Prostate gland (tissue), 2 donors: ENCODE measurements around the gene MYBPC2. TPM values are rescaled to one million over a fixed set of nuclear protein-coding genes. Genes with fewer than 3 reads are reported as not detected.
"Not testable (repeated sequence)": the region's sequence is repeated elsewhere in the genome, so short reads cannot be mapped to it uniquely, and the experiment has no call there.

Experiments
- DNase-seq: peaks from one replicate; pipeline ENCODE4 v3.0.0-alpha.2; 2019; ENCODE audit warnings: low spot score
- H3K27ac ChIP-seq, 2 donors: fragments of 200-600 bp; sonication (generic); 2 replicates each; pipeline ENCODE4 v1.5.1; 2017 to 2019
- H3K27me3 ChIP-seq: fragments of 200-600 bp; sonication (generic); replicated peaks from 2 replicates; pipeline ENCODE4 v1.5.1; 2019; ENCODE audit not compliant: insufficient read depth
- H3K36me3 ChIP-seq, 2 donors: fragments of 200-600 bp; sonication (generic); 1 replicate in 1 of 2; 2 replicates in 1 of 2; pipeline versions ENCODE4 v1.5.1 to v1.8.1; 2017 to 2019
- H3K4me1 ChIP-seq: fragments of 200-600 bp; sonication (generic); replicated peaks from 2 replicates; pipeline ENCODE4 v1.5.1; 2019
- H3K4me3 ChIP-seq, 2 donors: fragments of 200-600 bp; sonication (generic); 2 replicates each; pipeline ENCODE4 v1.5.1; 2017 to 2019
- H3K9me3 ChIP-seq: fragments of 200-600 bp; sonication (generic); 2 replicates; pipeline ENCODE4 v1.5.1; 2017
- POLR2A ChIP-seq: fragments of 450-650 bp; IDR thresholded peaks from one replicate; pipeline ENCODE4 v1.6.1; 2016; ENCODE audit warnings: antibody characterized with exemption, mild to moderate bottlenecking
- POLR2AphosphoS5 ChIP-seq: sonication (generic); formaldehyde crosslinking; IDR thresholded peaks from one replicate; pipeline ENCODE4 v1.6.1; 2017; ENCODE audit warnings: antibody characterized with exemption
- WGBS: methylation state at CpG from one replicate; pipeline ENCODE4 v1.1.5; 2018; 5-methylcytosine and 5-hydroxymethylcytosine counted together
- intact Hi-C: fragments of 100-400 bp; cut with DNase I; formaldehyde crosslinking; loops from one replicate; pipeline ENCODE4 v1.14.2; 2022
- total RNA-seq, 2 donors: library from RNA; depleted of rRNA; stranded (reverse); fragments of >200 nt; gene quantifications; one replicate each; pipeline ENCODE4 v1.1.0, GENCODE V29; 2016
- TF ChIP-seq, protein P1 (sequence below), 4 experiments: fragments of 200-600 bp in 2 of 4; fragments of 450-650 bp in 2 of 4; sonication (generic) in 2 of 4; IDR thresholded peaks; 1 replicate in 3 of 4; 2 replicates in 1 of 4; pipeline ENCODE4 v1.5.1; 2016 to 2019; ENCODE audit warnings: antibody characterized with exemption in 4 of 4, mild to moderate bottlenecking in 2 of 4, moderate library complexity in 2 of 4

Gene MYBPC2
- total RNA-seq, 2 donors from 2014 or later = 0.09 to 0.34 TPM

- no peak overlapping the region for H3K27ac ChIP-seq
- H3K27me3 ChIP-seq = no peaks in the 10 kb centered on the region
- H3K36me3 ChIP-seq = peaks cover 0 to under 1% of the 10 kb centered on the region in 2 donors
- peaks cover 5% of the 10 kb centered on the region for H3K4me1 ChIP-seq
- no peak for DNase-seq
- intact Hi-C loops = loop anchor here (10.0 kb wide), 1 partner anchor 417 kb away; no protein-coding TSS in a partner anchor
- TF ChIP-seq POLR2AphosphoS5 = no peak
- TF ChIP-seq, protein P1, sequence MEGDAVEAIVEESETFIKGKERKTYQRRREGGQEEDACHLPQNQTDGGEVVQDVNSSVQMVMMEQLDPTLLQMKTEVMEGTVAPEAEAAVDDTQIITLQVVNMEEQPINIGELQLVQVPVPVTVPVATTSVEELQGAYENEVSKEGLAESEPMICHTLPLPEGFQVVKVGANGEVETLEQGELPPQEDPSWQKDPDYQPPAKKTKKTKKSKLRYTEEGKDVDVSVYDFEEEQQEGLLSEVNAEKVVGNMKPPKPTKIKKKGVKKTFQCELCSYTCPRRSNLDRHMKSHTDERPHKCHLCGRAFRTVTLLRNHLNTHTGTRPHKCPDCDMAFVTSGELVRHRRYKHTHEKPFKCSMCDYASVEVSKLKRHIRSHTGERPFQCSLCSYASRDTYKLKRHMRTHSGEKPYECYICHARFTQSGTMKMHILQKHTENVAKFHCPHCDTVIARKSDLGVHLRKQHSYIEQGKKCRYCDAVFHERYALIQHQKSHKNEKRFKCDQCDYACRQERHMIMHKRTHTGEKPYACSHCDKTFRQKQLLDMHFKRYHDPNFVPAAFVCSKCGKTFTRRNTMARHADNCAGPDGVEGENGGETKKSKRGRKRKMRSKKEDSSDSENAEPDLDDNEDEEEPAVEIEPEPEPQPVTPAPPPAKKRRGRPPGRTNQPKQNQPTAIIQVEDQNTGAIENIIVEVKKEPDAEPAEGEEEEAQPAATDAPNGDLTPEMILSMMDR (IDR thresholded peaks at IDR 0.05) = no peak
- no peak for TF ChIP-seq POLR2A
- 82% methylated on average over 21 of the region's 21 CpGs for WGBS
- no peak overlapping the region for H3K4me3 ChIP-seq
- no peaks in the 10 kb centered on the region for H3K9me3 ChIP-seq
These were observed 45.4 kb upstream of the MYBPC2 start for GRCh38 chr19:50387176-50387867.

DNA sequence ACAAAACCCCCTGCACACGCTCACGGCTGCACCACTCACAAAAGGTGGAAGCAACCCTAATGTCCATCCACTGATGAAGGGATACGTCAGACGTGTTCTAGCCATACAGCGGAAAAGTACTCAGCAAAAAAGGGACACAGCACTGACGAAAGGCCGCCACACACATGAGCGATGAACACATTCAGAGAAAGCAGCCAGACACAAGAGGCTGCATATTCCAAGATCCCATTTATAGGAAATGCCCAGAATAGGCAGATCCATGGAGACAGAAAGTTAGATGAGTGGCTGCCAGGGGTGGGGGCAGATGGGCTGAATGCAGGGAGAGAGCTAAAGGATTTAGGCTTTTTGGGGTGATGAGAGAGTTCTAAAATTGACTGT, 44.8 kb upstream of the MYBPC2 start:
- no peak for DNase-seq
- TF ChIP-seq POLR2AphosphoS5 (no peak), POLR2A (no peak)
- TF ChIP-seq, protein P1 (IDR thresholded peaks at IDR 0.05) = no peak
- H3K4me1 ChIP-seq = peaks cover 5% of the 10 kb centered on the region
- no peaks in the 10 kb centered on the region for H3K9me3 ChIP-seq
- no peaks in the 10 kb centered on the region for H3K27me3 ChIP-seq
- H3K36me3 ChIP-seq = no peaks in the 10 kb centered on the region
- intact Hi-C loops = loop anchor here (10.0 kb wide), 1 partner anchor 417 kb away; no protein-coding TSS in a partner anchor
- 95% methylated on average over 8 of the region's 8 CpGs for WGBS
- H3K4me3 ChIP-seq = no peak overlapping the region
- H3K27ac ChIP-seq = no peak overlapping the region

GRCh38 chr19:50390295-50390694, 42.4 kb upstream of the MYBPC2 start:
- H3K27me3 ChIP-seq, H3K9me3 ChIP-seq, H3K27ac ChIP-seq, intact Hi-C loops, H3K4me3 ChIP-seq, H3K36me3 ChIP-seq, DNase-seq, H3K4me1 ChIP-seq: not testable (repeated sequence)
- 93% methylated on average over 3 of the region's 3 CpGs for WGBS

GRCh38 chr19:50390952-50391351, 41.7 kb upstream of the MYBPC2 start:
- intact Hi-C loops, H3K4me3 ChIP-seq, H3K27ac ChIP-seq, H3K9me3 ChIP-seq, H3K4me1 ChIP-seq, H3K27me3 ChIP-seq, H3K36me3 ChIP-seq, DNase-seq: not testable (repeated sequence)
- WGBS = 96% methylated on average over 23 of the region's 23 CpGs

- Histone ChIP-seq H3K27ac (no peak overlapping the region), H3K36me3 (no peaks in the 10 kb centered on the region), H3K4me1 (no peaks in the 10 kb centered on the region), H3K9me3 (no peaks in the 10 kb centered on the region), H3K4me3 (no peak overlapping the region), H3K27me3 (no peaks in the 10 kb centered on the region)
- WGBS = 94% methylated on average over 5 of the region's 5 CpGs
- DNase-seq = no peak
- TF ChIP-seq, protein P1 (IDR thresholded peaks at IDR 0.05) = no peak
- no peak for TF ChIP-seq POLR2A
- no peak for TF ChIP-seq POLR2AphosphoS5
- intact Hi-C loops = no loop called here
These were observed 39.9 kb upstream of the MYBPC2 start for GRCh38 chr19:50392759-50393158.

- H3K4me1 ChIP-seq = no peaks in the 10 kb centered on the region
- H3K27me3 ChIP-seq = no peaks in the 10 kb centered on the region
- DNase-seq = no peak
- intact Hi-C loops = no loop called here
- H3K36me3 ChIP-seq = no peaks in the 10 kb centered on the region
- 94% methylated on average over 4 of the region's 4 CpGs for WGBS
- no peak overlapping the region for H3K4me3 ChIP-seq
- no peak overlapping the region for H3K27ac ChIP-seq
- H3K9me3 ChIP-seq = no peaks in the 10 kb centered on the region
- TF ChIP-seq POLR2A = no peak
- no peak for TF ChIP-seq POLR2AphosphoS5
- TF ChIP-seq, protein P1 (IDR thresholded peaks at IDR 0.05) = no peak
These were observed 39.1 kb upstream of the MYBPC2 start for GRCh38 chr19:50393589-50393988.
